ENCODE data around the gene DNAH9. TPM values are rescaled to one million over a fixed set of nuclear protein-coding genes. Genes with fewer than 3 reads are reported as not detected.

Gene DNAH9
- total and polyA plus RNA-seq, 2 of the 8 experiments (the other 6 are each of a cell fraction or from before 2014, with no cell fraction given), result 0.21 to 0.86 TPM

DNA sequence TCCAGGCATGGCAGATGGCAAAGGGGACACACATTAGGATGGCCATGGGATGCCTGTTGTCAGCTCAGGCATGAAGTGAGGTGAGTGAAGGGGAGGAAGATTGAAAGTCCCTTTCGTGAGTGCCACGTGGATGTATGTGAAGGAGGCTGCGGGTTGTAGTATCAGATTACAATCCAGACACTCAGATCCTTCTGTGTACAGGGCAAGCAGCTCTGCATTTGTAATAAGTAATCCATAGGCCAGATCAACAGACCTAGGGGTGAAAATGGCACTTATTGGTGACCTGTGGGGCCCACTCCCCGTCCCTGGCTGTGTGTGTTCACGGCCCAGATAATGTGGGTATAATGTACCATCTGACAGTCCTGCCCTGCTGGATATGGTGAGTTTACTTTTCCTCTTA, 159.5 kb downstream of the DNAH9 start:
- POLR2A ChIA-PET (ENCODE audit: partially characterized antibody), result no interaction called here
- 84% methylated on average over 4 of the region's 5 CpGs; no CpG with 5 or more reads in 1 of the 2 experiments for WGBS, 2 experiments (ENCODE audit: extremely low coverage in 1 of 2, insufficient coverage in 1 of 2, insufficient read length in 1 of 2, insufficient replicate concordance in 2 of 2, low coverage in 1 of 2, low lambda C conversion rate in 2 of 2, missing lambda C conversion rate in 1 of 2)
- H3K4ac ChIP-seq (replicated peaks; ENCODE audit: insufficient read length, low read depth, low read length), result no peak overlapping the region
- TF ChIP-seq BRCA1 (IDR thresholded peaks at IDR 0.05; ENCODE audit: low read depth, low read length) (no peak), ASH2L (IDR thresholded peaks at IDR 0.05; ENCODE audit: low read length) (no peak), SUZ12 (IDR thresholded peaks at IDR 0.05; ENCODE audit: low read length) (no peak), KDM4A (IDR thresholded peaks at IDR 0.05; ENCODE audit: low read depth, low read length, severe bottlenecking) (no peak), SAP30 (IDR thresholded peaks at IDR 0.05; ENCODE audit: insufficient read depth, insufficient replicate concordance, low read length) (no peak), PHF8 (conservative IDR thresholded peaks at IDR 0.05; ENCODE audit: low read depth, low read length) (no peak), SIRT6 (IDR thresholded peaks at IDR 0.05; ENCODE audit: low read length) (no peak), RFX5 (IDR thresholded peaks at IDR 0.05; ENCODE audit: borderline replicate concordance, low read depth, low read length) (no peak), TCF12 (IDR thresholded peaks at IDR 0.05; ENCODE audit: low read depth, low read length) (no peak), TEAD4 (IDR thresholded peaks at IDR 0.05; ENCODE audit: low read depth, low read length) (no peak), YY1 (IDR thresholded peaks at IDR 0.05; ENCODE audit: low read depth, low read length) (no peak), ZNF274 (IDR thresholded peaks at IDR 0.05; ENCODE audit: borderline replicate concordance, extremely low read depth, low read length) (no peak), FOSL1 (IDR thresholded peaks at IDR 0.05; ENCODE audit: insufficient read depth, low read depth, low read length) (no peak), EZH2 (IDR thresholded peaks at IDR 0.05; ENCODE audit: low read depth, low read length, severe bottlenecking) (no peak), SP2 (IDR thresholded peaks at IDR 0.05; ENCODE audit: low read length) (no peak), EP300 (IDR thresholded peaks at IDR 0.05; ENCODE audit: borderline replicate concordance in 1 of 2, low read depth in 2 of 2, low read length in 2 of 2) (no peak)

More for the DNA sequence above, 159.5 kb downstream of the DNAH9 start:
- no peaks in the 10 kb centered on the region for H3K36me3 ChIP-seq (ENCODE audit: control insufficient read depth in 2 of 4, insufficient read depth in 4 of 4, low read length in 3 of 4)
- no peak overlapping the region for H3K9ac ChIP-seq (replicated peaks in 1 of 4; ENCODE audit: extremely low read depth in 1 of 4, low read depth in 3 of 4, low read length in 3 of 4)
- no peaks in the 10 kb centered on the region for H3K23me2 ChIP-seq (ENCODE audit: low read depth, low read length)
- H2BK12ac ChIP-seq (ENCODE audit: low read depth, low read length), result no peak overlapping the region
- H3K14ac ChIP-seq (ENCODE audit: insufficient read length), result no peak overlapping the region
- no peak overlapping the region for H4K5ac ChIP-seq (ENCODE audit: insufficient read length, low read depth, low read length)
- no peaks in the 10 kb centered on the region for H3K9me3 ChIP-seq (ENCODE audit: insufficient read depth in 2 of 2, low read depth in 1 of 2, low read length in 1 of 2)
- no peak overlapping the region for H3K27ac ChIP-seq (ENCODE audit: low read depth, low read length)
- H2AK5ac ChIP-seq (ENCODE audit: low read depth, low read length), result no peak overlapping the region
- H2AFZ ChIP-seq (ENCODE audit: low read length), result no peak overlapping the region
- no peak overlapping the region for H2BK15ac ChIP-seq (ENCODE audit: low read length)
- no peak overlapping the region for H3K23ac ChIP-seq (ENCODE audit: insufficient read length)
- H3K27me3 ChIP-seq (replicated peaks in 1 of 4; ENCODE audit: control insufficient read depth in 3 of 4, extremely low read depth in 1 of 4, insufficient read depth in 3 of 4, low read length in 3 of 4), result no peaks in the 10 kb centered on the region
- DNase-seq (ENCODE audit: low read depth in 1 of 2, low spot score in 2 of 2), result no peak
- no peaks in the 10 kb centered on the region for H3K79me1 ChIP-seq (ENCODE audit: low read depth, low read length)
- H3K4me2 ChIP-seq (ENCODE audit: insufficient read depth in 1 of 2, low read depth in 2 of 2, low read length in 2 of 2), result no peak overlapping the region
- H4K8ac ChIP-seq (ENCODE audit: extremely low read depth, insufficient read depth, low read length), result no peak overlapping the region
- H4K91ac ChIP-seq (replicated peaks; ENCODE audit: insufficient read length, low read length), result no peak overlapping the region
- no peak for FAIRE-seq
- H3K79me2 ChIP-seq (ENCODE audit: control insufficient read depth in 1 of 2, insufficient read depth in 2 of 2, low read length in 2 of 2), result no peaks in the 10 kb centered on the region
- H4K20me1 ChIP-seq (replicated peaks in 1 of 2; ENCODE audit: control insufficient read depth in 1 of 2, insufficient read depth in 2 of 2, low read length in 2 of 2), result no peaks in the 10 kb centered on the region
- no peaks in the 10 kb centered on the region for H3K4me1 ChIP-seq (replicated peaks in 1 of 4; ENCODE audit: control insufficient read depth in 3 of 4, insufficient read depth in 4 of 4, low read length in 3 of 4)
- H2BK120ac ChIP-seq (replicated peaks; ENCODE audit: low read depth, low read length), result no peak overlapping the region
- H2BK5ac ChIP-seq (ENCODE audit: low read depth, low read length), result no peak overlapping the region
- H3K18ac ChIP-seq (ENCODE audit: extremely low read depth, low read length), result no peak overlapping the region
- no peak overlapping the region for H3K56ac ChIP-seq (replicated peaks; ENCODE audit: insufficient read length, low read depth, low read length)
- CTCF ChIA-PET (ENCODE audit: partially characterized antibody), result no interaction called here
- no peak overlapping the region for H2BK20ac ChIP-seq (ENCODE audit: low read length)
- H3K4me3 ChIP-seq (ENCODE audit: extremely low read depth in 1 of 4, insufficient read depth in 2 of 4, low read depth in 3 of 4, low read length in 4 of 4), result no peak overlapping the region

Measured in H1 (cell line).